Fibroblast of peridontal ligament (primary cell): Measurements from ENCODE around the gene KRT72.
"Not testable (repeated sequence)": the region's sequence is repeated elsewhere in the genome, so short reads cannot be mapped to it uniquely, and the experiment has no call there.

Source experiments
- DNase-seq: peaks from one replicate; pipeline ENCODE4 v3.0.0-alpha.2; 2010; ENCODE audit errors: extremely low read depth

KRT72 gene

GRCh38 chr12:52606581-52607218 is 5.4 kb upstream of the KRT72 start:
- no peak for DNase-seq

- no peak for DNase-seq
These were observed 4.8 kb upstream of the KRT72 start for GRCh38 chr12:52606096-52606495.

DNA sequence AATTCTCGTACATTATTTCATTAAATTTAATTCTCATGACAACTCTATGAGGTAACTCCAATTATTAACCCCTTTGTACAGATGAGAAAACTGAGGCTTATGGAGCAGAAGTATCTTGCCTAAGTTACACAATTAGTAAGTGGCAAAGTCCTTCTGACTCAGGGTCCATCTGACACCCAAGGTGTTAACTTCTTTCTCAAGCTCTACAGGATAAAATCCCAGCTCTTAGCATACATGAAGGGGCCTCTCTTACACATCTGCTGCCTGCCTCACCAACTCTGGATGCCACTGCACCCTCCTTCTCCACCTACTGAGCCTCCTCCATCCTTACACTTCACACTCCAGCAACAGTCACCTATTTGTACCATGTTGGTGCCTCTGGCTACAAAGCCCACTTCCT is 4.3 kb upstream of the KRT72 start:
- no peak for DNase-seq

GRCh38 chr12:52604859-52605258 is 3.6 kb upstream of the KRT72 start:
- no peak for DNase-seq

DNA sequence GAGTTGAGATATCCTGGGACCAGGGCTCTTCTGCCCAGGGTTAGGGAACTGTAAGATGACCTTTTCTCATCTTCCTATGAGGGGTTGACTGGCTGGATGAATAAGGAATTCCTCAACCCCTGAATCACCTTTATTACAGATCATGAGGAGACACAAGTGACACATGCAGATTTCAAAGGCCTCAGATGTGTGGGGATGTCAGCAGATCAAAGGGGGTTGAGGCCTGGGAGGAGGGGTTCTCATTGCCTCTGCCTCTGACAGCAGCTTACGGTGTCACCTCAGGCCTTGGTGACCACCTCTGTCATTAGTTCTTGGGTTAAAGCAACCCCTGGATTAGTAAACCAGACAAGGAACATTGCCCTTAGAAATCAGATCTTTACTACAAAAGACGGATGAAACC is 2.1 kb upstream of the KRT72 start:
- DNase-seq = no peak

- DNase-seq = no peak
These were observed 1.3 kb upstream of the KRT72 start for GRCh38 chr12:52602552-52602951.

- no peak for DNase-seq
These were observed 408 bp upstream of the KRT72 start for GRCh38 chr12:52601671-52602070.

DNA sequence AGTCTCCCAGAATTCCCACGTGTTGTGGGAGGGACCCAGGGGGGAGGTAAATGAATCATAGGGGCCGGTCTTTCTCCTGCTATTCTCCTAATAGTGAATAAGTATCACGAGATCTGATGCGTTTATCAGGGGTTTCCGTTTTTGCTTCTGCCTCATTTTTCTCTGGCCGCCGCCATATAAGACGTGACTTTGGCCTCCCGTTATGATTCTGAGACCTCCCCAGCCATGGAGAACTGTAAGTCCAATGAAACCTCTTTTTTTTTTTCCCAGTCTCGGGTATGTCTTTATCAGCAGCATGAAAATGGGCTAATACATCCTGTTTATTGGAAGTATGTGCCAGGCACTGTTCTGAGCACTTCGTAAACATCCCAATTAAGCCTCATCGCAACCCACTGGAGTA is 788 bp downstream of the KRT72 start:
- no peak for DNase-seq

DNA sequence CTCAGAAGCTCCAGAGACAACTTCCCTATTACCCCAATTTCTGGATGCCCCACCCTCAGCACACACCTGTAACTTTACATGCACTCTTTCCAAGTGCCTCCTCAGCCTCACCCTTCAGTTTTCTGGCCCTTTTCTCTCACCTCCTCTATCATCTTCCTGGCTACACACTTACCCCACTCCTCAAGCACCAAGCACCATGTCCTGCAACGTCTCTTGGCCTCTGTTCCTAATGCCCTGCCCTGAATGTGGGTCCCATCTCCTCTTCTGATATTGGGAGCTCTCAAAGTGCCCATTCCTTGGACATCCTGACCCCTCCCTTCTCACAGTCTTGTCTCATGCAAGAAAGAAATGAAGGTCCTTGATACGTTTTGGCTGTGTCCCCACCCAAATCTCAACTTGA is 1.2 kb downstream of the KRT72 start:
- no peak for DNase-seq

DNA sequence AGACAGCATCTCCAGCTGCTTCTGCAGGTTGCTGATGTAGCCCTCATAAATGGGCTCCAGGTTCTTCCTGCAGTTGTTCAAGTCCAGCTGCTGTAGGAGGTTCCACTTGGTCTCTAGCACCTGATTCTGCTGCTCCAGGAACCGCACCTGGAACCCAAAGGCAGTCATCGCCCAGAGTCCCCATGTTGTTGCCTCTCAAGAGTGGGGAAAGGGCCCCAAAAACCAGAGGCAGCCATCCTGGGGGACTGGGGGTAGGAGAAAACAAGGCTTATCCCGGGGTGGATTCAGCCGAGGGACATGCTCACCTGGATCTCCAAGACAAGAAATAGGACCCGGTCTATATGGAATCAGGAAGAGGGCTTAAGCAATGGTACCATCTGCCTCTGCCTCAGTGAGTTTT is 2.3 kb downstream of the KRT72 start:
- DNase-seq = no peak

GRCh38 chr12:52594237-52594636 is 7.0 kb downstream of the KRT72 start:
- not testable (repeated sequence) for DNase-seq

- DNase-seq = no peak
These were observed 9.7 kb downstream of the KRT72 start for GRCh38 chr12:52591521-52591920.

GRCh38 chr12:52590021-52590420 is 11.2 kb downstream of the KRT72 start:
- DNase-seq = no peak

DNA sequence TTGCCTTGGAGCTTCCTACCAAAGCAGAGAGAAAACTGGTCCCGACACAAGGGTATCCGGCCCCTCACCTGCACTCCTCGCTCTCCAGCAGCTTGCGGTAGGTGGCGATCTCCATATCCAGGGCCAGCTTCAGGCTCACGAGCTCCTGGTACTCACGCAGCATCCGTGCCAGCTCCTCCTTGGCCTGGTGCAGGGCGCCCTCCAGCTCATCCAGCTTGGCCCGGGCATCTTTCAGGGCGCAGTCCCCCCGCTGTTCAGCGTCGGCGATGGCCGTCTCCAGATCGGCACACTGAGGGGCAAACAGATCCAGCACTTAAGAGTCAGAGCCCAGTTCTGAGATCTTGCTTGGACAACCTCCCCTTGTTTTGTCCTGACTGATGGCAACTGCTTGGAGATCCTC is 13.7 kb downstream of the KRT72 start:
- no peak for DNase-seq

DNA sequence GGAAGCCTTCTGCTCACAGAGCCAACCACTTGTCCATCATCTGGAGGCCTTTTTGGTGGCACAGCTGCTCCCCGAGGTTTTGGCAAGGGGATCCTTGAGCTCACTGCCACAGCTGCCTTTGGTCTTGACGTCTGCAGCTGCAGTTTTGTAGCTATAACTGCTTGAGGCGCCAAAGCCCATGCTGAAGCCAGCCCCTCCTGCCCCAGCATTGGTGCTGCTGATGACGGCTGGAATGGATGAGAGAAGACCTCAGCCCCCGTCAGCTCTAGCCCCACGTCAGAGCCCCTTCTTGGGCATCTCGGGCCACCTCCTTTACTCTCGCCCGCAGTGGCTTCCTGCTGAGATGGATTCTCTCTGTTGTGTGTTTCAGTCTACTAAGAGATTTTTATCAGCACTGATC is 15.3 kb downstream of the KRT72 start:
- no peak for DNase-seq

DNA sequence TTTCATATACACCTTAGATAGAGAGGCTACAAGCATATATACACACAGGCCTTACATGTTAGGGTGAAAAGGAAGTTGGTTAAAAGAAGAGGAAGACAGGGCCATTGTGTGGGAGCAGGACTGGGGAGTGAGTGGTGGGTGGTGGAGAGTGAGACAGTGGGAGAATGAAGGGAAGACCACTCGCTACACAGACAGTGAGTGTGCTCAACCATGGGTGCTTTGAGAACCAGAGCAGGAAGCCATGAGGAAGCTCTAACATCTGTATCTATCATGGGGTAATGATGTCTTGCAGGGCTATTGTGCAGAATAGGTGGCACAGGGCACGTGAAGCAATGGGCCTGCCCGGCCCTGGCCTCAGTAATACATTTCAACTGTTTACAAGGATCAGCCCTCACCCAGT is 16.2 kb downstream of the KRT72 start:
- DNase-seq = no peak

DNA sequence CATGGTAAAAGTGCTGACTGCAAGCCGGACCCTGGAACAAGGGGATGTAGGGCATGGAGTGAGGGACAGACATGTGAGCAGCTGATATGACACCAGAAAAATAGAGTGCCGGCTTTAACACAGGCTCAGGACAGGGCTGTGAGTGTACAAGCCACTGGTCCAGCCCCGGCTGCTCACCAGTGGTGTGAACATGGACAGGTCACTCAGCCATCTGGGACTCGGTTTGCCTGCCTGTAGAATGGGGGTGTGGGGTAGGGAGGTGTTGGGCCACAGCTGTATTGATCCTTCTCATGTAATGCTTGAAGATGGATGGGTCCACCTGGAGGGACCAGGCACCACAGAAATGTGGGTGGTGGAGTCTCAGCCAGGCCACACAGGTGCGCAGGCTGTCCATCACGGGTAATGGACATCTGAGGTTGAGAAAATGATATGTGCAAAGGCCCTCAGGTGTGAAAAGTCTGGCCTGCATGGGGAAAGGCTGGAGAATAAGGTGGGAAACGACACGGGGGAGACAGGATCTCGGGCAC is 17.0 kb downstream of the KRT72 start:
- no peak for DNase-seq

GRCh38 chr12:52582971-52583456 is 18.2 kb downstream of the KRT72 start:
- peak; percentile 60 for DNase-seq

DNA sequence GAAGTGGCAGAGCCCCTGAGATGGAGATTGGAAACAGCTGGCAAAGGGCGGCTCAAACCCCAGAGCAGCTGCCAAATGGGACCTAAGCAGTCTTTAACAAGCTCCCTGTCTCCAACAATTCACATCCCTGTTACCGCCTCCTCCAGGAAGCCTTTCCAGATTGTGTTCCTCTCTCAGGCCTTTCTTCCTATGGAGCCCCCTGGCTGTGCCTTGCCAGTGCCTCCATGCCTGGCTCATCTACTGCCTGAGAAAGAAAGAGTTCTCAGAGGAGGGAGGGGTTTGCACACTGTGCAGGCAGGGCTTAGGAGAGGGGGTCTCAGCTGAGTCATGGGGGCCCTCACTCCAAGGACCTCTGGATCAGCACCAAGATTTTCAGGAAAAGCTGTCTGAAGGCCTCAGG is 18.8 kb downstream of the KRT72 start:
- DNase-seq = no peak

- no peak for DNase-seq
These were observed 19.8 kb downstream of the KRT72 start for GRCh38 chr12:52581481-52581880.

DNA sequence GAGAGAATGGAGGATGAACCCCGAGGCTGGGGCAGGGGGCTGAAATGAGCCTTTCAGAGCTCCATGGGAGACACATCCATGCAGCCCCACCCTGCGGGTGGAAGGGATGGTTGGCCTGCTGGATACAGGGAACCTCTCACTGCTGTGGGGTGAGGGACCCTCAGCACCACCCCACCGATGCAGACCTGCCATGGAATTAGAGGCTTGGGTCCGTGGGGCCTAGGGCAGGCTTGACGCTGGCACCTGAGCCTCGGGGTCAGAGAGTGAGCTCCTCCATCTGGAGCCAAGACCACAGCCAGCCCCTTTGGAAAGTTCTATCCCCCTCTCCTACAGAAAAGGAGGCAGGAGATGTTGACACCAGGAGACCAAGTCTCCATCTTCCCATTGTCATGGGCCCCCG is 20.2 kb downstream of the KRT72 start:
- DNase-seq = no peak

- no peak for DNase-seq
These were observed 20.8 kb downstream of the KRT72 start for GRCh38 chr12:52580496-52580895.

GRCh38 chr12:52579468-52580465 is 21.5 kb downstream of the KRT72 start:
- DNase-seq = no peak
